Endothelial cell of umbilical vein (primary cell): ENCODE measurements around the gene HBZ. TPM values are rescaled to one million over a fixed set of nuclear protein-coding genes. Genes with fewer than 3 reads are reported as not detected.
"Not testable (repeated sequence)": the region's sequence is repeated elsewhere in the genome, so short reads cannot be mapped to it uniquely, and the experiment has no call there.

Source experiments
- BruUV-seq: library from RNA; stranded (reverse); fragments of 400-500 nt; replicated peaks from 2 replicates; lab custom pipeline; 2021; lab: Mats Ljungman, UMichigan
- CTCF ChIA-PET: fragments of 300-600, 350-600 bp; sonication (Branson Sonifier 250); formaldehyde crosslinking; loops from one replicate; lab custom pipeline; 2021; ENCODE audit warnings: antibody characterized with exemption, inconsistent platforms; lab: Charles Lee
- POLR2A ChIA-PET: fragments of 300-600, 350-600 bp; sonication (Branson Sonifier 250); formaldehyde crosslinking; loops from one replicate; lab custom pipeline; 2021; ENCODE audit warnings: antibody characterized with exemption, inconsistent platforms; lab: Charles Lee
- DNase-seq: peaks from one replicate; pipeline ENCODE4 v3.0.0-alpha.2; 2011; ENCODE audit warnings: low read depth, low spot score
- FAIRE-seq: peaks from 2 replicates; lab custom pipeline; 2011; peaks lifted over from hg19 to GRCh38; lab: Jason Lieb, UNC
- H2AFZ ChIP-seq: 2 replicates; pipeline ENCODE4 v1.6.0; 2012; ENCODE audit warnings: low read depth, low read length, control low read depth, inconsistent platforms
- H3K27ac ChIP-seq: 2 replicates; pipeline ENCODE4 v1.5.1; 2011; ENCODE audit warnings: low read depth, mild to moderate bottlenecking, control low read depth, low read length, moderate library complexity; ENCODE audit not compliant: insufficient read depth
- H3K27me3 ChIP-seq, 2 experiments: 2 replicates each; pipeline versions ENCODE4 v1.6.0 to v1.6.1; 2011; ENCODE audit warnings: low read length in 2 of 2, mixed read lengths in 1 of 2; ENCODE audit not compliant: control insufficient read depth in 2 of 2, insufficient read depth in 2 of 2
- H3K36me3 ChIP-seq, 2 experiments: 2 replicates in 1 of 2; 3 replicates in 1 of 2; pipeline ENCODE4 v1.5.1; 2011; ENCODE audit warnings: low read length in 2 of 2, mild to moderate bottlenecking in 1 of 2, moderate library complexity in 1 of 2; ENCODE audit not compliant: control insufficient read depth in 2 of 2, insufficient read depth in 2 of 2; ENCODE audit errors: extremely low read depth in 1 of 2
- H3K4me1 ChIP-seq: 3 replicates; pipeline ENCODE4 v1.5.1; 2011; ENCODE audit warnings: mild to moderate bottlenecking, low read length; ENCODE audit not compliant: control insufficient read depth, insufficient read depth; ENCODE audit errors: extremely low read depth
- H3K4me2 ChIP-seq: 2 replicates; pipeline ENCODE4 v1.6.1; 2011; ENCODE audit warnings: low read length, control low read depth, mixed read lengths; ENCODE audit not compliant: insufficient read depth
- H3K4me3 ChIP-seq, 3 experiments: fragments of 200-600 bp in 1 of 3; sonication (generic), shearing (Covaris generic) in 1 of 3; replicated peaks in 1 of 3; 2 replicates each; pipeline ENCODE4 v1.5.1; 2011 to 2016; ENCODE audit warnings: control low read depth in 3 of 3, low read length in 3 of 3, mild to moderate bottlenecking in 2 of 3, inconsistent platforms in 1 of 3, low read depth in 1 of 3, moderate library complexity in 1 of 3; ENCODE audit not compliant: insufficient read depth in 1 of 3
- H3K79me2 ChIP-seq: 2 replicates; pipeline ENCODE4 v1.6.0; 2012; ENCODE audit warnings: low read length, inconsistent platforms; ENCODE audit not compliant: control insufficient read depth, insufficient read depth
- H3K9ac ChIP-seq: replicated peaks from 2 replicates; pipeline ENCODE3; 2011; ENCODE audit warnings: low read length, control low read depth; ENCODE audit not compliant: insufficient read depth; ENCODE audit errors: extremely low read depth
- H3K9me1 ChIP-seq: replicated peaks from 3 replicates; pipeline ENCODE4 v1.6.0; 2011; ENCODE audit warnings: mild to moderate bottlenecking, low read length; ENCODE audit not compliant: control insufficient read depth, insufficient read depth; ENCODE audit errors: extremely low read depth
- H3K9me3 ChIP-seq: replicated peaks from 2 replicates; pipeline ENCODE4 v1.5.1; 2012; ENCODE audit warnings: low read length, inconsistent platforms; ENCODE audit not compliant: control insufficient read depth, insufficient read depth
- H4K20me1 ChIP-seq: replicated peaks from 2 replicates; pipeline ENCODE3; 2011; ENCODE audit warnings: mild to moderate bottlenecking, low read length; ENCODE audit not compliant: control insufficient read depth, insufficient read depth; ENCODE audit errors: extremely low read depth
- CTCF ChIP-seq, 2 donors: IDR thresholded peaks; 1 replicate in 1 of 2; 2 replicates in 1 of 2; pipeline ENCODE4 v1.5.1; 2011; ENCODE audit warnings: low read length in 2 of 2, mild to moderate bottlenecking in 2 of 2, moderate library complexity in 2 of 2, control low read depth in 1 of 2, inconsistent platforms in 1 of 2, low read depth in 1 of 2; ENCODE audit not compliant: insufficient read depth in 1 of 2; ENCODE audit errors: extremely low read depth in 1 of 2
- EZH2 ChIP-seq: IDR thresholded peaks from 2 replicates; pipeline ENCODE4 v1.6.1; 2012; ENCODE audit warnings: borderline replicate concordance, low read depth, mild to moderate bottlenecking, moderate library complexity, low read length, inconsistent platforms; ENCODE audit not compliant: severe bottlenecking
- FOS ChIP-seq: IDR thresholded peaks from 2 replicates; pipeline ENCODE4 v1.6.1; 2011; ENCODE audit warnings: mild to moderate bottlenecking, low read length, moderate library complexity, borderline replicate concordance; ENCODE audit not compliant: insufficient read depth
- GATA2 ChIP-seq: IDR thresholded peaks from 2 replicates; pipeline ENCODE4 v1.7.0; 2011; ENCODE audit warnings: low read depth, mild to moderate bottlenecking, moderate library complexity, mixed read lengths, low read length; ENCODE audit not compliant: insufficient read length, insufficient read depth
- MAX ChIP-seq: IDR thresholded peaks from 2 replicates; pipeline ENCODE4 v1.6.1; 2011; ENCODE audit not compliant: insufficient read depth, insufficient read length
- MYC ChIP-seq: IDR thresholded peaks from one replicate; pipeline ENCODE4 v1.6.1; 2011; ENCODE audit warnings: mild to moderate bottlenecking, low read depth, low read length
- POLR2AphosphoS5 ChIP-seq: IDR thresholded peaks from 2 replicates; pipeline ENCODE4 v1.6.1; 2012; ENCODE audit warnings: low read depth, mild to moderate bottlenecking, control low read depth, low read length, moderate library complexity; ENCODE audit not compliant: insufficient read depth
- dilution Hi-C: fragments of 300-500 bp; cut with MboI; formaldehyde crosslinking; loops from one replicate; pipeline ENCODE4 v1.15.0; 2019; ENCODE audit warnings: low sequenced_read_pairs; ENCODE audit not compliant: extremely low pct_ligation_motif_present
- intact Hi-C: fragments of 100-400 bp; cut with micrococcal nuclease; formaldehyde crosslinking; loops from one replicate; pipeline ENCODE4 v1.10.0; 2022
- polyA plus RNA-seq, 4 experiments: library from polyadenylated mRNA; depleted of rRNA in 3 of 4; stranded (reverse) in 3 of 4; unstranded in 1 of 4; fragments of >200 nt; gene quantifications; 2 replicates each; pipeline versions ENCODE4 v1.2.1 to v1.2.3, GENCODE V29; 2011 to 2012; ENCODE audit warnings: missing spikeins in 1 of 4
- total RNA-seq: library from RNA; stranded (reverse); gene quantifications from 2 replicates; pipeline ENCODE4 v1.2.3, GENCODE V29; 2021

The HBZ gene
- total and polyA plus RNA-seq, 2 donors (not counting 3 experiments of a cell fraction or from before 2014, with no cell fraction given): not detected

GRCh38 chr16:169014-169413, 16.6 kb downstream of the HBZ start:
- TF ChIP-seq GATA2 (no peak), MYC (no peak), CTCF (IDR thresholded peaks at IDR 0.05; ENCODE audit: extremely low read depth in 1 of 2, insufficient read depth in 1 of 2, low read depth in 1 of 2, low read length in 2 of 2) (no peak), FOS (no peak), MAX (no peak), POLR2AphosphoS5 (no peak), EZH2 (no peak)
- CTCF ChIA-PET: interaction anchor here (0.8 to 1.6 kb wide), 2 partner anchors 62 to 233 kb away, joined by 3 to 7 read pairs; partner anchors contain the start of gene DECR2
- DNase-seq: no peak
- no peaks in the 10 kb centered on the region for H4K20me1 ChIP-seq
- H3K9me1 ChIP-seq: no peaks in the 10 kb centered on the region
- no peak overlapping the region for H3K4me2 ChIP-seq
- H3K9me3 ChIP-seq: no peaks in the 10 kb centered on the region
- dilution Hi-C loops (no loop called here), intact Hi-C loops (no loop called here)
- POLR2A ChIA-PET: no interaction called here
- H3K4me3 ChIP-seq: no peak overlapping the region
- FAIRE-seq: no peak
- H2AFZ ChIP-seq: no peak overlapping the region
- H3K9ac ChIP-seq: no peak overlapping the region
- H3K4me1 ChIP-seq: no peaks in the 10 kb centered on the region
- no peak overlapping the region for H3K27ac ChIP-seq
- no peaks in the 10 kb centered on the region for H3K79me2 ChIP-seq
- no peaks in the 10 kb centered on the region for H3K36me3 ChIP-seq
- H3K27me3 ChIP-seq: peaks cover 47 to 48% of the 10 kb centered on the region in 2 experiments
- BruUV-seq: no TSS peak

- DNase-seq, H3K9ac ChIP-seq, H4K20me1 ChIP-seq, H3K27ac ChIP-seq, H3K9me3 ChIP-seq, POLR2A ChIA-PET, H3K4me3 ChIP-seq, dilution Hi-C loops, H3K79me2 ChIP-seq, H2AFZ ChIP-seq, H3K36me3 ChIP-seq, intact Hi-C loops, H3K9me1 ChIP-seq, H3K4me2 ChIP-seq, BruUV-seq, H3K4me1 ChIP-seq: not testable (repeated sequence)
- CTCF ChIA-PET: interaction anchor here (0.6 to 1.3 kb wide), 2 partner anchors 27 to 63 kb away, joined by 3 to 5 read pairs; no protein-coding TSS in a partner anchor
- peak; percentile 94 for FAIRE-seq
- H3K27me3 ChIP-seq: peaks cover 51 to 55% of the 10 kb centered on the region in 2 experiments
These were observed 17.7 kb downstream of the HBZ start for GRCh38 chr16:170088-170507.
